PC-3 (cell line): ENCODE results near the gene LAMA3. TPM values are rescaled to one million over a fixed set of nuclear protein-coding genes. Genes with fewer than 3 reads are reported as not detected.
"Not testable (repeated sequence)": the region's sequence is repeated elsewhere in the genome, so short reads cannot be mapped to it uniquely, and the experiment has no call there.

Source experiments
- ATAC-seq: fragments of 200-7000 bp; cut with Tn5 transposase; 2 replicates; pipeline ENCODE4 v1.9.1; 2020; ENCODE audit warnings: mild to moderate bottlenecking, moderate library complexity
- BruUV-seq: library from RNA; stranded (reverse); fragments of 400-500 nt; replicated peaks from 2 replicates; lab custom pipeline; 2021; lab: Mats Ljungman, UMichigan
- CTCF ChIA-PET: fragments of 300-600 bp; sonication (Branson Sonifier 250); formaldehyde crosslinking; loops from one replicate; lab custom pipeline; 2022; ENCODE audit warnings: antibody characterized with exemption; lab: Charles Lee
- POLR2A ChIA-PET: fragments of 300-600 bp; sonication (Branson Sonifier 250); formaldehyde crosslinking; loops from one replicate; lab custom pipeline; 2022; ENCODE audit warnings: antibody characterized with exemption; ENCODE audit not compliant: unreplicated experiment; lab: Charles Lee
- DNase-seq: peaks from one replicate; pipeline ENCODE4 v3.0.0-alpha.2; 2015
- H2AFZ ChIP-seq: fragments of 300-600 bp; sonication (generic); 2 replicates; pipeline ENCODE4 v1.6.0; 2016; ENCODE audit warnings: antibody characterized with exemption, low read length
- H3F3A ChIP-seq: fragments of 300-600 bp; sonication (generic); one replicate; pipeline ENCODE4 v1.6.0; 2017; ENCODE audit warnings: antibody characterized with exemption, low read length, control low read depth, mild to moderate bottlenecking; ENCODE audit not compliant: unreplicated experiment
- H3K27ac ChIP-seq: fragments of 300-600 bp; sonication (generic); 2 replicates; pipeline ENCODE4 v1.5.1; 2016; ENCODE audit warnings: mild to moderate bottlenecking, low read length
- H3K27me3 ChIP-seq: fragments of 300-600 bp; sonication (generic); 2 replicates; pipeline ENCODE4 v1.6.1; 2016; ENCODE audit warnings: low read length, mixed read lengths
- H3K36me3 ChIP-seq: fragments of 300-600 bp; sonication (generic); 2 replicates; pipeline ENCODE4 v1.6.1; 2016; ENCODE audit warnings: low read depth, mixed run types, low read length, mixed read lengths
- H3K4me1 ChIP-seq: fragments of 300-600 bp; sonication (generic); 2 replicates; pipeline ENCODE4 v1.5.1; 2016; ENCODE audit warnings: low read length; ENCODE audit not compliant: insufficient read depth
- H3K4me2 ChIP-seq: fragments of 300-600 bp; sonication (generic); 2 replicates; pipeline ENCODE4 v1.6.0; 2016; ENCODE audit warnings: low read length
- H3K4me3 ChIP-seq: fragments of 300-600 bp; sonication (generic); 2 replicates; pipeline ENCODE4 v1.5.1; 2016; ENCODE audit warnings: mild to moderate bottlenecking, low read length, mixed read lengths
- H3K79me2 ChIP-seq: fragments of 300-600 bp; sonication (generic); 2 replicates; pipeline ENCODE4 v1.6.1; 2017; ENCODE audit warnings: low read length, mixed read lengths
- H3K9ac ChIP-seq: fragments of 300-600 bp; sonication (generic); 2 replicates; pipeline ENCODE4 v1.6.0; 2016; ENCODE audit warnings: mild to moderate bottlenecking, low read length
- H3K9me2 ChIP-seq: fragments of 300-600 bp; sonication (generic); replicated peaks from 2 replicates; pipeline ENCODE4 v1.6.1; 2016; ENCODE audit warnings: mixed run types, low read length, mixed read lengths
- H3K9me3 ChIP-seq: fragments of 300-600 bp; sonication (generic); 2 replicates; pipeline ENCODE4 v1.6.1; 2016; ENCODE audit warnings: low read length, mixed read lengths
- H4K20me1 ChIP-seq: fragments of 300-600 bp; sonication (generic); 2 replicates; pipeline ENCODE4 v1.6.1; 2016; ENCODE audit warnings: low read length, mixed read lengths
- EZH2 ChIP-seq: fragments of 300-600 bp; sonication (generic); IDR thresholded peaks from one replicate; pipeline ENCODE4 v1.6.1; 2017; ENCODE audit warnings: antibody characterized with exemption, mild to moderate bottlenecking, low read length; ENCODE audit not compliant: unreplicated experiment
- EZH2phosphoT487 ChIP-seq: fragments of 300-600 bp; sonication (generic); IDR thresholded peaks from 2 replicates; pipeline ENCODE4 v1.6.1; 2018; ENCODE audit warnings: mild to moderate bottlenecking, antibody characterized with exemption, low read length, borderline replicate concordance
- intact Hi-C: fragments of 100-400 bp; cut with micrococcal nuclease; formaldehyde crosslinking; loops from 2 replicates; pipeline ENCODE4 v1.9.0; 2023
- total RNA-seq: library from RNA; depleted of rRNA; stranded (reverse); fragments of >200 nt; gene quantifications from 2 replicates; pipeline ENCODE4 v1.2.3, GENCODE V29; 2014
- TF ChIP-seq, protein P1 (sequence below): fragments of 300-600 bp; sonication (generic); conservative IDR thresholded peaks from 2 replicates; pipeline ENCODE4 v1.5.1; 2017; ENCODE audit warnings: antibody characterized with exemption, low read depth, mild to moderate bottlenecking, low read length

The LAMA3 gene
- total RNA-seq, 1 experiment from 2014 or later: 224 TPM

DNA sequence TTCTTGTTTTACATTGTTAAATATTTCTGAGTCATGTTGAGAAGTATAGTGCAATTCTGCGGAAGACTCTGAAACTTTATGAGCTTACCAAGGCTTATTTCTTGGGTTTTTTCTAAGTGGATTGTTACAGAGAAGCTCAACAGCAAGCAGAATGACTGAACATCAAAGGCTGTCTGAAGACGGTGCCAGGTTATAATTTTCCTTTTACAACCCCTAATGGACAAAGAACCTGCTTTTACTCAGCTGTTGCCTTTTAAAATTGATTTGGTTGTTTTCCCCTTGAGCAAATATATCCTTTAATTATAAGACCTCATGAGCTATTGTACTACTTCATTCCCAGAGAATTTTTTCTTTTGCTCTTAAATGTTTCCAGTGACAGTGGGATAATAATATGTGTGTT is 41.6 kb downstream of the LAMA3 start:
- Histone ChIP-seq H3K4me1 (no peaks in the 10 kb centered on the region), H3K4me3 (no peak overlapping the region), H3K36me3 (peaks cover 27% of the 10 kb centered on the region), H3K9me3 (no peaks in the 10 kb centered on the region), H3K79me2 (peaks cover 32% of the 10 kb centered on the region), H3F3A (no peaks in the 10 kb centered on the region), H3K9me2 (no peaks in the 10 kb centered on the region), H4K20me1 (no peaks in the 10 kb centered on the region), H3K27me3 (no peaks in the 10 kb centered on the region), H2AFZ (no peak overlapping the region), H3K4me2 (no peak overlapping the region), H3K27ac (no peak overlapping the region), H3K9ac (no peak overlapping the region)
- BruUV-seq: no TSS peak
- ChIA-PET POLR2A (no interaction called here), CTCF (no interaction called here)
- no peak for TF ChIP-seq EZH2
- no peak for TF ChIP-seq EZH2phosphoT487
- TF ChIP-seq, protein P1, sequence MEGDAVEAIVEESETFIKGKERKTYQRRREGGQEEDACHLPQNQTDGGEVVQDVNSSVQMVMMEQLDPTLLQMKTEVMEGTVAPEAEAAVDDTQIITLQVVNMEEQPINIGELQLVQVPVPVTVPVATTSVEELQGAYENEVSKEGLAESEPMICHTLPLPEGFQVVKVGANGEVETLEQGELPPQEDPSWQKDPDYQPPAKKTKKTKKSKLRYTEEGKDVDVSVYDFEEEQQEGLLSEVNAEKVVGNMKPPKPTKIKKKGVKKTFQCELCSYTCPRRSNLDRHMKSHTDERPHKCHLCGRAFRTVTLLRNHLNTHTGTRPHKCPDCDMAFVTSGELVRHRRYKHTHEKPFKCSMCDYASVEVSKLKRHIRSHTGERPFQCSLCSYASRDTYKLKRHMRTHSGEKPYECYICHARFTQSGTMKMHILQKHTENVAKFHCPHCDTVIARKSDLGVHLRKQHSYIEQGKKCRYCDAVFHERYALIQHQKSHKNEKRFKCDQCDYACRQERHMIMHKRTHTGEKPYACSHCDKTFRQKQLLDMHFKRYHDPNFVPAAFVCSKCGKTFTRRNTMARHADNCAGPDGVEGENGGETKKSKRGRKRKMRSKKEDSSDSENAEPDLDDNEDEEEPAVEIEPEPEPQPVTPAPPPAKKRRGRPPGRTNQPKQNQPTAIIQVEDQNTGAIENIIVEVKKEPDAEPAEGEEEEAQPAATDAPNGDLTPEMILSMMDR: no peak
- intact Hi-C loops: no loop called here
- ATAC-seq: no peak
- DNase-seq: no peak

DNA sequence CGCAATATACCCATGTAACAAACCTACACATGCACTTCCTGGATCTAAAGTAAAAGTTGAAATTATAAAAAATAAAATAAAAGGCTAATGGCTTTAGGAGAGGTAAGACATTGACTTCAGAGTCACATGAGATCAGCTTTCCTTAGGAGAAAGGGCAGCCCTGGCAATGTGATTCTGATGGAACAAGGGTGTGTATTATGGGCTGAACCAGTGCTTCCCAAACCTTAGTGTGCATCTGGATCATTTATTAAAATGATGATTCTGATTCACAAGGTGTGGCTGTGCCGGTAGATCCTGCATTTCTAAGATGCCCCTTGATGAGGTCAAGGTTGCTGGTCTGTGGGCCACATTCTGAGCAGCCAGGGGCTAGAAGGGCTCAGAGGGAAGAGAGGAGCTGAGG is 42.6 kb downstream of the LAMA3 start:
- no peak for DNase-seq
- Histone ChIP-seq H3K9me3 (no peaks in the 10 kb centered on the region), H4K20me1 (no peaks in the 10 kb centered on the region), H3K79me2 (peaks cover 38% of the 10 kb centered on the region; the same call in 1 of the 2 replicates), H3F3A (no peaks in the 10 kb centered on the region), H3K4me3 (no peak overlapping the region), H3K4me2 (no peak overlapping the region), H3K36me3 (peaks cover 27% of the 10 kb centered on the region), H3K27me3 (no peaks in the 10 kb centered on the region), H3K9ac (no peak overlapping the region), H2AFZ (no peak overlapping the region), H3K9me2 (no peaks in the 10 kb centered on the region), H3K27ac (no peak overlapping the region), H3K4me1 (no peaks in the 10 kb centered on the region)
- BruUV-seq: no TSS peak
- CTCF ChIA-PET: no interaction called here
- TF ChIP-seq, protein P1: no peak
- TF ChIP-seq EZH2phosphoT487: no peak
- TF ChIP-seq EZH2: no peak
- intact Hi-C loops: no loop called here
- POLR2A ChIA-PET: no interaction called here
- ATAC-seq: no peak

DNA sequence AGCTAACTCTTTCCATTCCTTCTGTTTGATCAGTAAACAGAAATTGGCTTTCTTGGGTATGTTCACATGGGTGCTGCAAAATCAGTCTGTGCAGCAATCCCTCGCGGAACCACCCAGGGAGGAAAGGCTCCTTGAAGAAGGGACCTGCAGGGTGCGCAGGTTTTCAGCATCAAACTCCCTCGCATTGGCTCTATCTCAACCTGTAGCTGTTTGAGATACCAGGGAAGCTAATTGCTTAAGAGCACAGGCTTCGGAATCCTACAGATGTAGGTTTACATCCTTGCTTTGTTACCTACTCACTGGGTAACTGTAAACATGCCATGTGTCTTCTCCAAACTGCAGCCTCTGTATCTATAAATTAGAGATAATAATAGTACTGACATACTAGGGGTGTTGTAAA is 43.2 kb downstream of the LAMA3 start:
- Histone ChIP-seq H3K36me3 (peaks cover 27% of the 10 kb centered on the region), H3K9me2 (no peaks in the 10 kb centered on the region), H3F3A (no peaks in the 10 kb centered on the region), H3K4me1 (no peaks in the 10 kb centered on the region), H3K27ac (no peak overlapping the region), H3K9me3 (no peaks in the 10 kb centered on the region), H3K27me3 (no peaks in the 10 kb centered on the region), H3K4me3 (no peak overlapping the region), H3K9ac (no peak overlapping the region), H2AFZ (no peak overlapping the region), H3K79me2 (peaks cover 43% of the 10 kb centered on the region), H3K4me2 (no peak overlapping the region), H4K20me1 (no peaks in the 10 kb centered on the region)
- intact Hi-C loops: no loop called here
- CTCF ChIA-PET: no interaction called here
- no peak for ATAC-seq
- BruUV-seq: no TSS peak
- POLR2A ChIA-PET: no interaction called here
- no peak for TF ChIP-seq EZH2phosphoT487
- DNase-seq: no peak

DNA sequence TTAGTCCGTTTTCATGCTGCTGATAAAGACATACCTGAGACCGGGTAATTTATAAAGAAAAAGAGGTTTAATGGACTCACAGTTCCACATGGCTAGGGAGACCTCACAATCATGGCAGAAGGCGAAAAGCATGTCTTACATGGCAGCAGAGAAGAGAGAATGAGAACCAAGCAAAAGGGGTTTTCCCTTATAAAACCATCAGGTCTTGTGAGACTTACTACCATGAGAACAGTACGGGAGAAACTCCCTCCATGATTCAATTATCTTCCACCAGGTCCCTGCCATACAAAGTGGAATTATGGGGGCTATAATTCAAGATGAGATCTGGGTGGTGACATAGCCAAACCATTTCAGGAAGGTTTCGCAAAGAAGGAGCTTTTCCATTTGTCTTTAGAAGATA is 44.0 kb downstream of the LAMA3 start:
- Histone ChIP-seq H3K79me2 (peaks cover 35% of the 10 kb centered on the region), H3K36me3 (peaks cover 23% of the 10 kb centered on the region)
- H3K4me3 ChIP-seq, BruUV-seq, H2AFZ ChIP-seq, H4K20me1 ChIP-seq, H3F3A ChIP-seq, H3K4me1 ChIP-seq, H3K9ac ChIP-seq, H3K27ac ChIP-seq, H3K27me3 ChIP-seq, H3K9me2 ChIP-seq, CTCF ChIA-PET, DNase-seq, H3K9me3 ChIP-seq, ATAC-seq, POLR2A ChIA-PET, H3K4me2 ChIP-seq, intact Hi-C loops: not testable (repeated sequence)
